CD4-positive, alpha-beta T cell (primary cell): ENCODE measurements around the gene FBXO45. TPM values are rescaled to one million over a fixed set of nuclear protein-coding genes. Genes with fewer than 3 reads are reported as not detected.

Source experiments
- ATAC-seq: fragments of 200-7000 bp; cut with Tn5 transposase; one replicate; pipeline ENCODE4 v1.10.0; 2022; ENCODE audit warnings: mild to moderate bottlenecking; ENCODE audit not compliant: poor library complexity
- CTCF ChIA-PET: fragments of 350-600 bp; sonication (Branson Sonifier 250); formaldehyde crosslinking; loops from one replicate; lab custom pipeline; 2021; ENCODE audit warnings: antibody characterized with exemption, inconsistent platforms; lab: Charles Lee
- POLR2A ChIA-PET: fragments of 350-600 bp; sonication (Branson Sonifier 250); formaldehyde crosslinking; loops from one replicate; lab custom pipeline; 2021; ENCODE audit warnings: antibody characterized with exemption, inconsistent platforms; lab: Charles Lee
- DNase-seq, 14 experiments: peaks; one replicate each; pipeline ENCODE4 v3.0.0-alpha.2; 2013 to 2020; ENCODE audit warnings: mixed read lengths in 2 of 14
- H3K27ac ChIP-seq, 2 donors: one replicate each; pipeline versions ENCODE4 v1.5.1 to v1.7.0; 2013; ENCODE audit warnings: low read length in 2 of 2, low read depth in 1 of 2, mild to moderate bottlenecking in 1 of 2
- H3K27me3 ChIP-seq, 2 experiments: 1 replicate in 1 of 2; 2 replicates in 1 of 2; pipeline versions ENCODE4 v1.6.1 to v1.7.0; 2013; ENCODE audit warnings: low read length in 2 of 2, control low read depth in 1 of 2, mild to moderate bottlenecking in 1 of 2, moderate library complexity in 1 of 2; ENCODE audit not compliant: insufficient read depth in 2 of 2, control insufficient read depth in 1 of 2
- H3K36me3 ChIP-seq: one replicate; pipeline ENCODE4 v1.6.1; 2013; ENCODE audit warnings: low read length, control low read depth; ENCODE audit not compliant: insufficient read depth
- H3K4me1 ChIP-seq: one replicate; pipeline ENCODE4 v1.6.1; 2013; ENCODE audit warnings: low read length, control low read depth; ENCODE audit not compliant: insufficient read depth
- H3K4me3 ChIP-seq: one replicate; pipeline ENCODE4 v1.5.1; 2013; ENCODE audit warnings: mild to moderate bottlenecking, low read length, moderate library complexity
- H3K9me3 ChIP-seq, 2 experiments: 1 replicate in 1 of 2; 2 replicates in 1 of 2; pipeline versions ENCODE4 v1.6.1 to v1.7.0; 2013; ENCODE audit warnings: low read length in 2 of 2, mild to moderate bottlenecking in 2 of 2, control low read depth in 1 of 2, moderate library complexity in 1 of 2; ENCODE audit not compliant: control insufficient read depth in 1 of 2, insufficient read depth in 1 of 2
- H3K27ac Mint-ChIP-seq: one replicate; pipeline ENCODE4 v1.8.0; 2020; ENCODE audit warnings: mixed read lengths
- H3K27me3 Mint-ChIP-seq: one replicate; pipeline ENCODE4 v1.8.0; 2021; ENCODE audit warnings: mixed read lengths
- H3K36me3 Mint-ChIP-seq: one replicate; pipeline ENCODE4 v1.8.0; 2021; ENCODE audit warnings: low read depth, mixed read lengths
- H3K4me1 Mint-ChIP-seq: one replicate; pipeline ENCODE4 v1.8.0; 2021; ENCODE audit warnings: low read depth, mixed read lengths
- H3K4me3 Mint-ChIP-seq: one replicate; pipeline ENCODE4 v1.8.0; 2020; ENCODE audit warnings: mild to moderate bottlenecking, mixed read lengths
- H3K9me3 Mint-ChIP-seq: one replicate; pipeline ENCODE4 v1.8.0; 2020; ENCODE audit warnings: mixed read lengths
- CTCF ChIP-seq: fragments of 200-600 bp; IDR thresholded peaks from one replicate; pipeline ENCODE4 v1.8.0; 2022; ENCODE audit warnings: antibody characterized with exemption, mild to moderate bottlenecking
- intact Hi-C, 2 experiments: fragments of 100-400 bp; cut with DNase I in 1 of 2; cut with micrococcal nuclease in 1 of 2; formaldehyde crosslinking; loops; one replicate each; pipeline versions ENCODE4 v1.15.1 to v1.9.0; 2023 to 2025; cut with DNase I, micrococcal nuclease
- total RNA-seq, 174 experiments: library from RNA in 2 of 174; stranded (reverse) in 2 of 174; gene quantifications; one replicate each; pipeline ENCODE4 v1.2.3 and lab custom pipeline; 2021 to 2026

FBXO45 gene
- total RNA-seq, 2 experiments from 2014 or later, result 5.4 to 6.0 TPM

- no peaks in the 10 kb centered on the region for H3K36me3 Mint-ChIP-seq
- ChIA-PET CTCF (no interaction called here), POLR2A (no interaction called here)
- H3K4me3 Mint-ChIP-seq, result no peak overlapping the region
- peaks cover 4% of the 10 kb centered on the region for H3K4me1 Mint-ChIP-seq
- Histone ChIP-seq H3K9me3 (peaks cover 0 to 5% of the 10 kb centered on the region in 2 experiments), H3K4me1 (peaks cover 9% of the 10 kb centered on the region), H3K4me3 (no peak overlapping the region), H3K27me3 (no peaks in the 10 kb centered on the region), H3K36me3 (no peaks in the 10 kb centered on the region), H3K27ac (no peak overlapping the region)
- H3K27ac Mint-ChIP-seq, result no peak overlapping the region
- intact Hi-C loops, result no loop called here
- H3K9me3 Mint-ChIP-seq, result no peaks in the 10 kb centered on the region
- ATAC-seq (no peak), DNase-seq (no peak)
- no peak for TF ChIP-seq CTCF
- no peaks in the 10 kb centered on the region for H3K27me3 Mint-ChIP-seq
These were observed 37.0 kb upstream of the FBXO45 start for GRCh38 chr3:196531418-196531817.

GRCh38 chr3:196533260-196533681, 35.2 kb upstream of the FBXO45 start:
- ChIA-PET CTCF (no interaction called here), POLR2A (no interaction called here)
- ATAC-seq, result no peak
- no peak overlapping the region for H3K27ac ChIP-seq
- peaks cover 12% of the 10 kb centered on the region for H3K4me1 ChIP-seq
- H3K4me3 ChIP-seq, result no peak overlapping the region
- Mint-ChIP-seq H3K27ac (no peak overlapping the region), H3K36me3 (no peaks in the 10 kb centered on the region), H3K4me1 (peaks cover 4% of the 10 kb centered on the region), H3K4me3 (no peak overlapping the region), H3K27me3 (no peaks in the 10 kb centered on the region), H3K9me3 (no peaks in the 10 kb centered on the region)
- H3K27me3 ChIP-seq, result no peaks in the 10 kb centered on the region
- H3K36me3 ChIP-seq, result no peaks in the 10 kb centered on the region
- DNase-seq, result no peak
- intact Hi-C loops, result no loop called here
- TF ChIP-seq CTCF, result no peak
- peaks cover 0 to 5% of the 10 kb centered on the region in 2 experiments for H3K9me3 ChIP-seq

- CTCF ChIA-PET, result interaction anchor here (1.0 to 2.0 kb wide), 2 partner anchors 9 to 54 kb away, joined by 3 to 6 read pairs; no protein-coding TSS in a partner anchor
- Mint-ChIP-seq H3K36me3 (no peaks in the 10 kb centered on the region), H3K27ac (no peak overlapping the region), H3K27me3 (no peaks in the 10 kb centered on the region), H3K4me1 (no peaks in the 10 kb centered on the region), H3K4me3 (no peak overlapping the region), H3K9me3 (no peaks in the 10 kb centered on the region)
- POLR2A ChIA-PET, result no interaction called here
- ATAC-seq (no peak), DNase-seq (peak; percentile 43 to 83 (median 63))
- no peak overlapping the region for H3K27ac ChIP-seq
- intact Hi-C loops, result loop anchor here (1.0 to 5.0 kb wide), 5 partner anchors 45 to 433 kb away; no protein-coding TSS in a partner anchor
- peak; percentile 91 for TF ChIP-seq CTCF
- H3K9me3 ChIP-seq, result no peaks in the 10 kb centered on the region
- no peak overlapping the region for H3K4me3 ChIP-seq
- peaks cover 3% of the 10 kb centered on the region for H3K4me1 ChIP-seq
- no peaks in the 10 kb centered on the region for H3K27me3 ChIP-seq
- H3K36me3 ChIP-seq, result no peaks in the 10 kb centered on the region
These were observed 31.0 kb upstream of the FBXO45 start for GRCh38 chr3:196537319-196537984.
